Activated naive CD4-positive, alpha-beta T cell treated with anti-CD3 and anti-CD28 coated beads, Interleukin-2, amount 50 U/mL, for 16 hours (primary cell): ENCODE measurements around the gene ZIC4.

Source experiments
- DNase-seq: peaks from one replicate; pipeline ENCODE4 v3.0.0-alpha.2; 2020

ZIC4 gene

GRCh38 chr3:147406028-147406931, at the start of gene ZIC4:
ZIC4 (minus strand) TSS chr3:147406543; CDS start chr3:147402797, 3,746 bp downstream.
- DNase-seq = no peak

- DNase-seq = no peak
These were observed 43.3 kb upstream of the ZIC4 start for GRCh38 chr3:147449669-147450068.

DNA sequence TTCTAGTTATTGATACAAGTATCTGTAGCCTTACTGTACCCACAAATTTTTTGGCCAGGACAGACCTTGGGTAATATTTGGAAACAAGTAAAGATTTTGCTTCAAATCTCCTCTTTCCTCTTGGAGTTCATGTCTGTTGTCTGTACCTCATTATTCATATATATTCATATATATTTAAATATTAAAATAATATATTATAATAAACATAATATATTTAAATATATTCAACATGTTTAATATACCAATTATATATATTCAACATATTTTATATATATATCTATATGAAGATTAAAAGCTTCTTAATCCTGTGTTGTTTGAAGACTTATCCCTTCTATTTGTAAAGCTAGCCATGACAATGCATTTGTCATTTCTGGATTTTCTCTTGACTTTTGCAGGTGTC, 40.9 kb upstream of the ZIC4 start:
- no peak for DNase-seq

- no peak for DNase-seq
These were observed 25.4 kb upstream of the ZIC4 start for GRCh38 chr3:147431751-147432150.

GRCh38 chr3:147428754-147429153, 22.4 kb upstream of the ZIC4 start:
- no peak for DNase-seq

DNA sequence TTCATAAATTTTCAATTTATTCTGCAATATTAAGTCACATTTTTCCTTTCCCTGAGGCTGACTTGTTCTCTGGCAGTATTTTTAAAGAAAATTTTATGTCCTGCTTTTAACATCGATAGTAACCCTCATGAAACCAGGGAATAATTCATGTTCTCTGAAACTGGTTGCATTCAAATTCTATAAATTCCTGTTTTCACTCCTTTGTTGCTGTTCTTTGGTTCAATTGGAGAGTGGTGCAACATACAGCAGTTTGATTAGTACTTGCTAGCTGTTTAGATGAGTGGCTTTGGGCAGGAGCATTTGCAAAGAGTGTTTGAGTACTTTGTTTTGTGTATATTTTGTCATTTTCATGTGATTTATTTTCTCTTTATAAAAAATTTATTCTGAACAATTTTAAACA, 22.0 kb upstream of the ZIC4 start:
- no peak for DNase-seq

GRCh38 chr3:147427746-147428145, 21.4 kb upstream of the ZIC4 start:
- no peak for DNase-seq

GRCh38 chr3:147426931-147427330, 20.6 kb upstream of the ZIC4 start:
- no peak for DNase-seq

DNA sequence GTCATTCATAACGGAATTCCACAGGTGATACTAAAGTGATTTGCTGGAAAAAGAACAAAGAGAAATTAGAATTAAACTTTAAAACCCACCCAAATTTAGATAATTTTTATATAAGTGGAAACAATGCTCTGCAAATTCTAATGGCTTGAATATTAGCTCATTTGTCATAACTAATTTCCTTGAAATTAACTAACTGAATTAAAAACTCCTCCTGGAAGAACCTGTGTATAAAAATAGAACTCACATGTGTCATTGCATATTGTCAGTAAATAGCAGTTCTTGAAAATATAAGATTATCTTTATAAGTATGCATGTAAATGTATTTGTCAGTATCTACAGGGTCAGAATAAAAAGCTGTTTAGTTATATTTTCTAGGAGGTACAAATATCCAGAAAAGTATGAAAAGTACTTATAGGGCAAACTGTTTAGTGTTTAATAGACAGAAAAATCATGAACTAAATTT, 19.1 kb upstream of the ZIC4 start:
- no peak for DNase-seq

DNA sequence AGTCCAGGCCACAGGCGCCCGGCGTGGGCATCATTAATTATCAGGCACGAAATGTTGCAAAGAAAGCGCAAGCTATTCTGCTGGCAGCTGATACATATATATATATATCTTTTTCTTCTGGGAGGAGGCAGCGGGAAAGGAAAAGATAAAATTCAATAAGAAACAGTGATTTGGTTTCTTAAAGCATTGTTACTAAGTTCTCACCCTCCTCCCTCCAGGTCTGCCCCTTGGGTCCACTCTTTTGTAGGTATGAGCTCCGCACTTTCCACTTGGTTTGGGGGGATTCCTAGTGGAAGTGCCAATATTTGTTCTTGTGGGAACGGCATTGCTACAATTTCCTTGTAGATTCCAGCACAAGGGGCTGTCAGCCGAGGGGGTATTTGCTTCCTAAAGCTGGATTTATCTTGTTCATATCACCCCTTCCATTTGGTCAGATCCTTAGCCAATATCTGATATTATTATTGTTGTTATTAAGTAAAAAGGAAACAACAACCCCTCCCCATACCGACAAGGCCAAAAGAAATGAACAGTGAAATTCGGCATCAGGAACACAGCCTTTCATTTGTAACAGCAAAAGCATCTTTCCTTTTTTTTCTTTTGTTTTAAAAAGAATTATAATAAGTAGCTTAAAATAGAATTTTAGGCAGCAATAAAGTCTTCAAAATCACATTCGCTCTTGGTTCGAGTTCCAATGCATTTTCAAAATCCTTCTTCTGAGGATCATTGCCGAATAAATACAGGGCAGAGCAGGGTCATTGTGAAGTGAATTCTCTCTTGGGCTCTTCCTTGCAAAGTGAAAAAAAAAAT, 18.4 kb upstream of the ZIC4 start:
- DNase-seq = no peak

DNA sequence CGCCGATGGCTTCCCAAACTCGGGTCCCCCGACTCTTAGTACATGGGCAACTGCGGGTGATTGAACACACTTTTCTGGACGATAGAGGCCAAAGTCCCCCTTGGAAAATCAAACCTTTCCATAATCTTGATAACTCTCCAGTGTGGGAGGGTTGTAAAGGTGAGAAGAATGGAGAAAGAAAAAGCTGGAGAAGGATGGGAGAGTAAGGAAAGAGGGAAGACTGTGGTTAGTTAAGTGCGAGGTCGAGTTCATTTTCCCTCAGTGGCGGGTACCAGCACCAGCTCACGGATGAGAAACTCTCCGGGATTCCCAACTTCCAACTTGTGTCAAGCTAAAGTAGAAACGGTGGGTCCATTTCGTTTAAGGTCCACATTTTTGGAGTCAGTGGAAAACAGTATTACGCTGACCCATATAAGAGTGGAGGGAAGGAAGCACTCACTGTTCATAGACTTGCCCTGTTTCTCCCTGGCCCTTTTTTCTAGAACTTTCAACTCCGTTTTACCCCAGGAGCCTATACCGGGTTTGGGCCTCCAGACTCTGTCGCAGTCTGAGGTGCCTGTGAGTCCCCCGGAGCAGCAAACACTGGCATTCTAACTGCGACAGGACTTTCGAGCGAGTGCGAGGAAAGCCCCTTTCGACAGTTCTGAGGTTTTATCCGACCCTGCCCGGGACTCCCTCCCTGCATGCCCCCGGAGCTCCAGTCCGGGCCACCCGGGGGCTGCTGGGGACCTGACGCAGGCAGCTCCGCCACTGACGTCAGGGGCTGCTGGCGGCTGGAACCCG, 17.6 kb upstream of the ZIC4 start:
- no peak for DNase-seq

GRCh38 chr3:147423537-147423797, 17.1 kb upstream of the ZIC4 start:
- DNase-seq = no peak

DNA sequence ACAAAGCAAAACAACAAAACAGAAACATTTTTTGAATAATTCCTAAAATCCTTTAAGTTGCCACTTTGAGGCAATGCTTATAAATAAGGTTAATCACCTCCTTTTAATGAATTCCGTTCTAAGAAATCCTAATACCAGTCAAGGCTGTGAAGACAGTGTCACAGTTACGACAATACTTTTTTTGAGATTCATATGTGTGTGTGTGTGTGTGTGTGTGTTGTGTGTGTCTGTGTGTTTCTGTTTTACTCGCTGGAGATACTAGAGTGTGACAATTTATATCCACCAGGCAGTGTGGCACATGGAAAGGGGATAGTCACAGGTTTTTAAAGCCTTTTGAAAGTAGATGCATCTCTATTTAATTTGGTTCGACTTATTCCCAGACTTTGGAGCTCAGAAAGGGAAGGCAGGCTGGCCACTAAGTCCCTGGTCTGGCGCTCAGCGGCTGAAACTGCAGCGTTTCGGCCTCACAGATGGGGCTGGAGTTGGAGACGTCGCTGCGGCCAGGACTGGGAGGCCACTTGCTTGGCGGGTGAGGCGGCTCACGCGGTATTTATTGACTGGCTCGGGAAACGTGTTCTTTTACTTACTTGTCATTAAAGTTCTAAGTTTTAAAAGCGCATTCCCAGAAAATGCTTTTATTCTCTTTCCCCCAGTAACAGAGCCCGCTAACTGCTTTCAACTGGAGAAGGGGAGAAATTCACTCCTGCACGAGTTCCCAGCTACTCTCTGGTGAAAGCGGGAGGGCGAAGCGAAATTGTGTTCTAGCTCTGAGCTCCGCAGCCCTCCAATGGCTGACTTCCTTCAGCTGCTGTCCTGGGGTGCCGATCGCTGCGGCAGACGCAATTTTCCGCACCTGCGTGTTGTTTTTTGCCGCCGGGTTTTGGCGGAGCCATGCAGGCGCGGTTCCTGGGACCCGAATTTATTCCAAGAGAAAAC, 16.5 kb upstream of the ZIC4 start:
- DNase-seq = no peak

- no peak for DNase-seq
These were observed 15.9 kb upstream of the ZIC4 start for GRCh38 chr3:147422196-147422595.

GRCh38 chr3:147421184-147421912, 15.0 kb upstream of the ZIC4 start:
- DNase-seq = no peak

- no peak for DNase-seq
These were observed 14.2 kb upstream of the ZIC4 start for GRCh38 chr3:147420353-147421183.

- DNase-seq = no peak
These were observed 13.5 kb upstream of the ZIC4 start for GRCh38 chr3:147419781-147420224.

DNA sequence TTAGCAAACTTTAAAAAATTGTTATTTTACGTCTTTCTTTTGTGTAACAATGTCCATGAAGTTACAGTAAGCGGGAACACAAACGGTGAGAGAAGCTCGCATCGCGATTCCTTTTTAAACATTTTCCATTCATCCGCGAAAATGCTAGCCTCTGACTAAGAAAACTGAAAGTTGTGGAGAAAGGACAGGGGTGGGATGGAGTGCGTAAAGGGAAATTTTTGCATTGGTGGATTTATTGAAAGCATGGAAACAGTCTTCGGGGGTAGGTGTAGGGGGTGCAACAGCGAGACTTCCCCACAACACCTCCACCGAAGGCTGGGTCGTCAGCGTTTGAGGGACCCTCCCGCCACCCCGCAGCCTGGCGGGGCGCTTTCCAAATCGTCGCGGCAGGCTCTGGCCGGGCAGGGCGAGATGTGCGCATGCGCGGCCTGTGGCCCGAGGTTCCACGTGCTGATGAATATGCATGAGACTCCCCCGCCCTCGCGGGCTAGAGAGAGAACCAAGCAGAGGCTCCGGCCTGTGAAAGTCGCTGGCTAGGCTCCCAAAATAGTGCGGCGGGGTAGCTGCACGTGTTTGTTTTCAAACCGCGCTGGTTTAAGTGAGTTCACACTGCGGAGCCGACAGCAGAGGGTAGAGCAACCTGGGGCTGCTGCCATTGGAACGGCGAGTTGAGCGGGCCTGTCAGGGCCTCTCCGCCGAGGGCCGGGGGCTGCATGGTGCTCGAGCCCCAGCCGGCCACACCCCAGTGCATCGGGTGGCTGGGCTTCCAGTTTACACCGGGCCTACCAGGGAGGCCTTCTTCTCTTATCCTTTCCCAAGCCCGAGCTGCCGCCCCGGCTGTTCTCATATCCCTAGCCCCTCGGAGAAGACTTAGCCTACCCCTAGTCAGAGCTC, 12.7 kb upstream of the ZIC4 start:
- DNase-seq = no peak

GRCh38 chr3:147418371-147418781, 12.0 kb upstream of the ZIC4 start:
- no peak for DNase-seq
